ENCODE measurements around the gene COL28A1. TPM values are rescaled to one million over a fixed set of nuclear protein-coding genes. Genes with fewer than 3 reads are reported as not detected.

COL28A1 gene
- total RNA-seq, 4 donors from 2014 or later, result 1.6 to 10.5 (median 3.2) TPM

GRCh38 chr7:7323921-7324320 is 211.8 kb downstream of the COL28A1 start:
- H3K4me3 ChIP-seq (ENCODE audit: low read depth, poor library complexity, severe bottlenecking), result no peak overlapping the region
- DNase-seq (ENCODE audit: low spot score in 2 of 2), result no peak
- WGBS, 2 donors, result 87 to 95% methylated on average over 2 of the region's 2 CpGs
- TF ChIP-seq, protein P1, sequence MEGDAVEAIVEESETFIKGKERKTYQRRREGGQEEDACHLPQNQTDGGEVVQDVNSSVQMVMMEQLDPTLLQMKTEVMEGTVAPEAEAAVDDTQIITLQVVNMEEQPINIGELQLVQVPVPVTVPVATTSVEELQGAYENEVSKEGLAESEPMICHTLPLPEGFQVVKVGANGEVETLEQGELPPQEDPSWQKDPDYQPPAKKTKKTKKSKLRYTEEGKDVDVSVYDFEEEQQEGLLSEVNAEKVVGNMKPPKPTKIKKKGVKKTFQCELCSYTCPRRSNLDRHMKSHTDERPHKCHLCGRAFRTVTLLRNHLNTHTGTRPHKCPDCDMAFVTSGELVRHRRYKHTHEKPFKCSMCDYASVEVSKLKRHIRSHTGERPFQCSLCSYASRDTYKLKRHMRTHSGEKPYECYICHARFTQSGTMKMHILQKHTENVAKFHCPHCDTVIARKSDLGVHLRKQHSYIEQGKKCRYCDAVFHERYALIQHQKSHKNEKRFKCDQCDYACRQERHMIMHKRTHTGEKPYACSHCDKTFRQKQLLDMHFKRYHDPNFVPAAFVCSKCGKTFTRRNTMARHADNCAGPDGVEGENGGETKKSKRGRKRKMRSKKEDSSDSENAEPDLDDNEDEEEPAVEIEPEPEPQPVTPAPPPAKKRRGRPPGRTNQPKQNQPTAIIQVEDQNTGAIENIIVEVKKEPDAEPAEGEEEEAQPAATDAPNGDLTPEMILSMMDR (IDR thresholded peaks at IDR 0.05), result no peak
- TF ChIP-seq POLR2A (IDR thresholded peaks at IDR 0.05), result no peak
- intact Hi-C loops (cut with DNase I; ENCODE audit: low total_unique reads), result no loop called here

GRCh38 chr7:7323352-7323751 is 212.3 kb downstream of the COL28A1 start:
- TF ChIP-seq POLR2A (IDR thresholded peaks at IDR 0.05), result no peak
- TF ChIP-seq, protein P1 (IDR thresholded peaks at IDR 0.05), result no peak
- WGBS, 2 donors, result 74 to 79% methylated on average over 6 of the region's 6 CpGs
- intact Hi-C loops (cut with DNase I; ENCODE audit: low total_unique reads), result no loop called here
- no peak overlapping the region for H3K4me3 ChIP-seq (ENCODE audit: low read depth, poor library complexity, severe bottlenecking)
- DNase-seq (ENCODE audit: low spot score in 2 of 2), result no peak

GRCh38 chr7:7321681-7322080 is 214.0 kb downstream of the COL28A1 start:
- 47 to 57% methylated on average over 5 of the region's 5 CpGs for WGBS, 2 donors
- no peak for DNase-seq (ENCODE audit: low spot score in 2 of 2)
- H3K4me3 ChIP-seq (ENCODE audit: low read depth, poor library complexity, severe bottlenecking), result no peak overlapping the region
- TF ChIP-seq, protein P1 (IDR thresholded peaks at IDR 0.05), result no peak
- TF ChIP-seq POLR2A (IDR thresholded peaks at IDR 0.05), result no peak
- intact Hi-C loops (cut with DNase I; ENCODE audit: low total_unique reads), result no loop called here

GRCh38 chr7:7318601-7319000 is 217.1 kb downstream of the COL28A1 start:
- DNase-seq (ENCODE audit: low spot score in 2 of 2), result no peak
- no peak overlapping the region for H3K4me3 ChIP-seq (ENCODE audit: low read depth, poor library complexity, severe bottlenecking)
- TF ChIP-seq, protein P1 (IDR thresholded peaks at IDR 0.05), result no peak
- TF ChIP-seq POLR2A (IDR thresholded peaks at IDR 0.05), result no peak
- intact Hi-C loops (cut with DNase I; ENCODE audit: low total_unique reads), result no loop called here
- WGBS, 2 donors, result 100% methylated on average over 1 of the region's 1 CpG

- 81 to 87% methylated on average over 4 of the region's 4 CpGs for WGBS, 2 donors
- H3K4me3 ChIP-seq (ENCODE audit: low read depth, poor library complexity, severe bottlenecking), result no peak overlapping the region
- intact Hi-C loops (cut with DNase I; ENCODE audit: low total_unique reads), result no loop called here
- DNase-seq (ENCODE audit: low spot score in 2 of 2), result no peak
- TF ChIP-seq POLR2A (IDR thresholded peaks at IDR 0.05), result no peak
- TF ChIP-seq, protein P1 (IDR thresholded peaks at IDR 0.05), result no peak
Observed at GRCh38 chr7:7317850-7318249, 217.8 kb downstream of the COL28A1 start.

DNA sequence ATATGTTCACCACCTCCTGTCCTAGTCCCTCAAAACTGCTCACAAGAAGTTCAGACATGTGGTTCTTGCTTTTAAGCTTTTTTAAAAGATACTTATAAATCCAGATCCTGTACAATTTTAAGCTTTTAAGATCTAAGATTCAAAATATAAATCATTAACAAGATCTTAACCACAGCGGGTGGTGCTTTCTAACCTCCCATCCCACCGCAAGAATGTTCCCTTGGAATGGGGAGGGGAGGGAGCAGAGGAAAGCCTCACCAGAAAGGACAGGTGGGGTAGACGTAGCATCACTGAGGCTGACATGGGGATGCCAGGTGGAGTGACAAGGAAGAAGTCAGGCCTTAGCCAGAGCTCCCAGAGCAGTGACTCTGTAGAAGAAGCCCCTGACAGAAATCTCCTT is 219.8 kb downstream of the COL28A1 start:
- no peak for TF ChIP-seq POLR2A (IDR thresholded peaks at IDR 0.05)
- TF ChIP-seq, protein P1 (IDR thresholded peaks at IDR 0.05), result no peak
- WGBS, 2 donors, result 66 to 85% methylated on average over 3 of the region's 3 CpGs
- no peak for DNase-seq (ENCODE audit: low spot score in 2 of 2)
- no peak overlapping the region for H3K4me3 ChIP-seq (ENCODE audit: low read depth, poor library complexity, severe bottlenecking)
- intact Hi-C loops (cut with DNase I; ENCODE audit: low total_unique reads), result no loop called here

All from lower leg skin (tissue), 4 donors.